NCI-H2029 treated with DMSO at 0.1 percent for 48 hours (cell line): ENCODE data around the gene LIMK1.
A peak's percentile ranks its signal among the peaks of the same experiment; 100 is the strongest.
"Not testable (repeated sequence)": the region's sequence is repeated elsewhere in the genome, so short reads cannot be mapped to it uniquely, and the experiment has no call there.

Source experiments
- DNase-seq: peaks from one replicate; lab custom pipeline; 2025; lab: John Stamatoyannopoulos, UW

LIMK1 gene

DNA sequence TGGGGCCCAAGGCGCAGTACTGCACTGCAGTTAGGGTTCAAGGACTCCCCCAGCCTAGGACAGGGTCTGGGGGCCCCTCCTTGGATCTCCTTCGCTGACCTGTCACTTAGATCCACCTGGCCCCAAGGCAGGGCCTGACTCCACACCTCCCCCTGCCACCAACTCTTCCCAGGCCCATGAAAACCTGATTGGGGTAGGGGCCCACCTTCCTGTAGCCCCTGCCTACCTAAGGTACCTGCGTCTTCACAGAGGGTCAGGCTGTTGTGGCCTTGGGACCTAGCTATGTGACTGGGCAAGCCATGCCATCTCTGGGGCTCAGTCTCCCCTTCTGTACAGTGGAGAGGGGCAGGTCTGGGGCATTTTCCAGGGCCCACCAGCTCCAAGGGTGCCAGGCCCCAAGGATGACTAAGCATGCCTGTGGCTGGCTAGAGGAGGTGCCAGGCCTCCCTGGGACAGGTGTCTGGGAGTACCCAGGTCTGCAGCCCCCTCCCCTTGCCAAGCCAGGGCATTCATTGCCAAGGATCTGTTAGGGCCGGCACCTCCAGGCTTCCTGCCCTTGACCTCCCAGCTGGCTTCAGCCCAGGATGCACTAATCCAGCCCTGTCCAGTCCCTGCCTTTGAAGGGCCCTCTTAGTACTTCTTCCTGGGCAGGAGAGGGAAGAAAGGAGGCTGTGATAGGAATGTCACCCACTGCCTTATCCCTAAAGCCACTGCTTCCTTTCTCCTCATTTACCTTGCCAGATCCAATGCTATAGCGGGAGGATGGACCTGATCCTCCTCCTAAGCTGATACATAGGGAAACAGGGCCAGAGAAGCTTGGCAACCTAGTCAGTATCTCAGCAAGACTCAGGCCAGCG, 1.3 kb downstream of the LIMK1 start:
- peak; percentile 27 for DNase-seq

DNA sequence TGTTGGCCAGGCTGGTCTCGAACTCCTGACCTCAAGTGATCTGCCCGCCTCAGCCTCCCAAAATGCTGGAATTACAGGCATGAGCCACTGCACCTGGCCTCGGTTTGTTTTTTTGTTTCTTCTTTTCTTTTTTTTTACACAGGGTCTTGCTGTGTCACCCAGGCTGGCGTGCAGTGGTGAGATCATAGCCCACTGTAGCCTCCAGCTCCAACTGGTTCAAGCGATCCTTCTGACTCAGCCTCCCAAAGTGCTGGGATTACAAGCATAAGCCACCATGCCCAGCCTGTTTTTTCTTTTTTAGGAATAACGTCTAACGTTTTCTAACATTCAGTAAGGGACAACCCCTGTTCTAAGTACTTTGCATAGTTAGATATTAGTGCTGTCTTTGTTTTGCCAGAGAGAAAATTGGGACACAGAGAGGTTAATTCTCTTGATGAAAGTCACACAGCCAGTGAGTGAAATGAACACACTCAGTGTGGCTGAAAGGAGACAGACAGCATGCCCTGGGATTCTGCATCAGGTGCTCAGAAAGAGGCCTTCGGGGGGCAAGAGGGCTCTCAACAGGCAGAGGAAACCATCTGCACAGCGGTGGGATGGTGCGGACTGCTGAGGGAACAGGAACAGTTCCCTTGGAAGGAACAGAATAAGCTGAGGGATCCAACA, 4.3 kb downstream of the LIMK1 start:
- DNase-seq = no peak

DNA sequence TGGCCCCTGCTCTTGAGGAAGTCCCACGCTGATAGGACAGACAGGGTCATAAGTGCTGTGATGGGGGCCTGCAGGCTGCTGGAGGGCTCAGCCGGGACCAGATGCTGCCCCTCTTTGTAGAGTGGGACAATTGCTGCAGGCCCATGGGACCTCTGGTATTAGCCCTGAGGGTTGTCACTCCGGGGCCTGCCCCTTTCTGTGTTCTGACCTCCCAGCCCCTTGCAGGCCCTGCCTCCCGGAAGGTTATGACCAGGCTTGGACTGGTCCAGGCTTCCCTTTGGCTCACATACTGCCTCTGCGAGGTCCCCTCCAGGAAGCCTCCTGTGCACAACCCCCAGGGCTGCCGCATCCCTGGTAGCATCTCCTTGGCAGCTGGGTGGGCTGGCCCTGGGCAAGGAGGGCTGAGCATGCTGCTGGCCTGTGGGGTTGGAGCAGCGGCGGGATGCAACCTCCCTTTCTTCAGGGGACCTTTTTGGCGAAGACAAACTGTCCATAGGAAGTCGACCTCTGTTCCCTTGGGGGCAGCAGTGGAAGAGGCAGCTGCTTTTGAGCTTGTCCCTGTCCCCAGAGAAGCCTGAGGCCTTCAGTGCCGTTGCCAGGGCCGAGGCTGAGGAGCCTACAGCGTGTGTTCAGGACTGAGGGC, 8.8 kb downstream of the LIMK1 start:
- DNase-seq = no peak

DNA sequence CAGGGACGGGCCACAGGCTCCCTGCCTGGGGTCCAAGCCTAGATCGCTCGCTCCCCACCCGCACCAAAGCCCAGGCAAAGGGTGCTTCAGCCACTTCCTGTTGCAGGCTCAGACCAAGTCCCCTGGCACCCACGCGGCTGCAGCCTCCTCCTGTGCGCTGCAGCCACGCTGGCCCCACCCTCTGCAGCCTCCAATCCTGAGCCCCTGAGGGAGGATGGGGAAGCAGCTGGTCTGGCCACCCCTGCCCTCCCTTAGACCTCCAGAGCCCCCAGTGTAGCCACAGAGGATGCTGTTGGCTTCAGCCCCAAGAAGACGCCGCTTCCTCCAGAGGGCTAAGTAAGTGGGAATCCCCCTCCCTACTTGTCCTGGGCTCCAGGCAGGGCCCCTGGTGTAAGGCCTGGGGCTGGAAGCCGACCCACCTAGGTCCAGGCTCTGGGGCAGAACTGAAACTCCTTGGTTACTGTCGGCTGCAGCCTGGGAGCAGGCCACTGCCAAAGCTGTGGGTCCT, 9.4 kb downstream of the LIMK1 start:
- no peak for DNase-seq

DNA sequence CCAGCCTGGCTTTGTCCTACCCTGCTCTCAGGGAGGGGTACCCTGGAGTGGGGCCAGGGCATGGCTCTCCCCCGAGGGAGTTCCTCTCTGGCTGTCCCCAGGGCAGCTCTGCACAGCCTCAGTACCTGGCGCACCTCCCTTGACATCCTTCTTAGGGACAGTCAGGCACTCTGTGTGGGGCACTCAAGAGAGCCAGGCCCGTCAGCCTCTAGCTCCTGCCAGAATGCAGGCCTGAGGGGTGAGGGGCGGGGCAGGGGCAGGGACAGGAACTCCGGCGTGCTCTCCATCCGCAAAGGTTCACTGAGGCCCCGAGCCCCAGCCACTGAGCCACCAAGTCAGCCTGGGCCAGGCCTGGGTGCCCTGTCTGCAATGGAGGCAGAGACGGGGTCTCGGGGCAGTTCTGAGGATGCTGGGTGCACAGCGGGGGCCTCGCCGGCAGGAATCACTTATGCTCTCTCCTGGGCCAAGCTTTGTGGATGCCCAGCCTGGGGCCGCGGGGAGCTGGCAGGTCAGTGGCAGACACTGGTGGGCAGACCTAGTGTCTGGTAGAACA, 10.1 kb downstream of the LIMK1 start:
- no peak for DNase-seq

DNA sequence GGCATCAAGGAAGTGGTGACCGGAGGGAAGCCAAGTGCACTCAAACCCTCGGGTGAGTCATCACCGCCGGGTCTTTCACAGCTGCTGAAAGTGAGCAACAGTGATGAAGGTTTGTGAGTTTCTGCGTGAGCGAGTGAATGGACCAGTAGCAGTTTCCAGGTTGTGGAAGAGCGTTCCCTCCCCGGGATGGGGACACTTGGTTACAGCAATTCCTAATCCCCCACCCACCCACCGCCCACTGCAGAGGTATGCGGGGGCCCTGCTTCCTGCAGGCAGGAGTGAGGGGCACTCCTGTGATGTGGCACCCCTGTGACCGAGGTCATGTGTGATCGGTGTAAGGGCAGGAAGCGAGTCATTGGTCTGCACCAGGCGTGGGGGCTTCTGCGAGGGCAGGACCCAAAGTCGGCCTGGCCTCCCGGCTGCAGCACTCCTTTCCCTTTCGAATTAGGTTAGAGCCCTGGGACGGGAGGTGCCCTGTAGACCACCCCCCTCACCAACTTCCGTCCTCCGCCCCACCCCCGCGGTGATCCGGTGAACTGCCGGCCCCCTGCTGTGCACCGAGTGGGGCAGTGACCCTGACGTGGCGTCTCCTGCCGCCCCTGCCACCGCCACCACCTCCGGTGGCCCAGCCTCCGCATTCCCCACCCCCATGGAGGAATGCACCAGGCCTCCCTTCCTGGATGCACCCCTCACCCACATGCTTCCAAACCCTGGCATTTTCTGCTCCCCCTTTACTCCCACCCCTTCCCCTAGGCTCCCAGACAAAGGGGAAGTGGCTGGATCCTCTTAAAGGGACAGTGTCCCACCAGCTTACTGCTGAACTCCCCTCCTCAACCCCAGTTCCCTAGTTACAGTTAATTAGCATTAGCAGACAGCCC, 10.9 kb downstream of the LIMK1 start:
- DNase-seq = peak; percentile 40

DNA sequence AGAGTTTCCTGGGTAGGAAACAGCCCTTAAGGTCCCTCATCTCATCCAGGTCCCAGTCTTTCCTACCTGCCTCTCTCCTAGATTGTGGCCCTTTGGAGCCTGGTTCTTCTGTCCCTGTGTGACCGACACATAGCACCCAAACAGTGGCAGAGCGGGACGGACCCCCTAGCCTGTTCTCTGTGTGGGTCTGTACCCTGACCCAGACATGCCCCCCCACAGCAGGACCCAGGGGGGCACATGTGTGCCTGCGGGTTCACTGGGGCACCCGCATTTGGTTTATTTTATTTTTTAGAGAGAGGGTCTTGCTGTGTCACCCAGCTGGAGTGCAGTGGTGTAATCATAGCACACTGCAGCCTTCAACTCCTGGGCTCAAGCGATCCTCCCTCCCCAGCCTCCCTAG, 11.5 kb downstream of the LIMK1 start:
- no peak for DNase-seq

DNA sequence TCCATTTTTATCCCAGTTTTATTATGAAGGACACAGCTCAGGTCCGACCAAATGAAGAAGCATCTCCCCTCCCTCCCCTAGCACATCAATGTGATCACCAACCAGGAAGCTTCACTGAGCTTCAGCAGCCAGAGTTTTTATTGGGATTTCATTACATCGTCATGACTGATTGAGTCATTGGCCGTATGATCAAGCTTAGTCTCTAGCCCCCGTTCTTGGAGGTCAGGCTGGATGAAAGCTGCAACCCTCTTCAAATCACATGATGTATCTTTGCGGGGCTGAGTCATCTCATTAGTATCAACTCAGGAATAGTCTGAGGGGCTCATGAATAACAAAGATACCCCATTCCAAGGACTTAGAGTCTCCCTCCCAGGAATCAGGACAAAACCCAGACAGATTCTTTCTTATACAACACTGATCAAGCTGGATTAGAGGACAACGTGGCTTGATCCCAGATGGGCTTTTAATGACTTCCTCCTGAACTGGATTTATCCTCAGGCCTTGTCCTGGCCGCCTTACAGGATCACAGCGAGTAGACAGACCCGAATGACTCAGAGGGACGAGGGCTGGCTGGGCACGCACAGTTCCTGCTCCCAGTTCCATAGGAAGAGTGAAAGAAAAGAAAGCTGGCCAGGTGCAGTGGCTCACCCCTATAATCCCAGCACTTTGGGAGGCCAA, 14.5 kb downstream of the LIMK1 start:
- DNase-seq = no peak

DNA sequence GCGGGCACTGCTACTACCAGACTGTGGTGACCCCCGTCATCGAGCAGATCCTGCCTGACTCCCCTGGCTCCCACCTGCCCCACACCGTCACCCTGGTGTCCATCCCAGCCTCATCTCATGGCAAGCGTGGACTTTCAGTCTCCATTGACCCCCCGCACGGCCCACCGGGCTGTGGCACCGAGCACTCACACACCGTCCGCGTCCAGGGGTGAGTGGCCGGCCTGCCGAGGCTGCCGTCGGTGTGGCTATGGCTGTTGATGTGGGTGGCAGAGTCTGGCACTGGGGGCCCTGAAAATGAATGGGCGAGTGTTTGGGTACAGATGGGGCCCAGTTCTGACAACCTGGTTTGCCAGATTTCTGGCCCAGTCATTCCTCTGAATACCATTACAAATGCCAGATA, 15.4 kb downstream of the LIMK1 start:
- no peak for DNase-seq

DNA sequence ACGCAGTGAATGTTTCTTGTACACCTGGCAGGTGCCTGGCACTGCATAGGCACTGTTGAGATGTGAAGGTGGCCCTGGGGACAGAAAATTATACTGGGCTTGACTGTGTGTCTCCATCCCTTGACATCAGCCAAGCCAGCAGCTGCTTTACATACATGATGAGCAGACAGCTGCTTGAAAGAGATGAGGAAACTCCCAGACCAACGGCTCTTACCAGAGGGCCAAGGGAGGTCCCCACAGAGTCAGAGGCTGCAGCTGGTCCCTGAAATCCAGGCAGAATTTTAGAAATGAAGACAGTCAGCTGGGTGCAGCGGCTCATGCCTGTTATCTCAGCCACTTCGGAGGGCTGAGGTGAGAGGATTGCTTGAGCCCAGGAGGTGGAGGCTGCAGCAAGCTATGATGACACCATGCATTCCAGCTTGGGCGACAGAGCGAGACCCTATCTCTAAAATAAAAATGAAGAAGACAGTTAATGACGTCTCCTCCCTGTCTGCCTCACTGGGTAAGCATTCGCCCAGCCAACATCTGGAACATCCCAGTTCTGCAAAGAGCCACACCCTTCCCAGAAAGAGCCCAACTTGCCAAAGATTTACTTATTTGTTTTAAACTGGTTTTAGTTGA, 17.6 kb downstream of the LIMK1 start:
- DNase-seq = no peak

DNA sequence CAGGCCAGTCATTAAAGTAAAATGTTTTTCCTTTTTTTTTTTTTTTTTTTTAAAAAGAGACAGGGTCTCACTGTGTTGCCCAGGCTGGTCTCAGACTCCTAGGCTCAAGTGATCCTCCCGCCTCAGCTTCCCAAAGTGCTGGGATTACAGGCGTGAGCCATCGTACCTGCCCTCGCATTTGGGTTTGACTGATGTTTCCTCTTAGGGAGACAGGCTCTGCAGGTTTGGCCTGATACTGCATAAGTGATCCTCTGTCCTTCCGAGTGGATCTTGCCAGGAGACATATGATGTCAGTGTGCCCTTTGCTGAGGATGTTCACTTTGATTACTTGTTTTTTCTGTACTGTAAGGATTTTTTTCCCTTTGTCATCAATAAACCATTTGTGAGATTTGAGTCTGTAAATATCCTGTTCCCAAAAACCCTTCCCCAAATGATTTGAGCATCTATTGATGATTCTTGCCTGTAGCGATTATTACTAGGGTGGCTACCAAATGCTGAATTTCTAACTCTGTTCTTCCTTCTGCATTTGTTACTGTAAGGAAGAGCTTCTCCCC, 19.7 kb downstream of the LIMK1 start:
- no peak for DNase-seq

DNA sequence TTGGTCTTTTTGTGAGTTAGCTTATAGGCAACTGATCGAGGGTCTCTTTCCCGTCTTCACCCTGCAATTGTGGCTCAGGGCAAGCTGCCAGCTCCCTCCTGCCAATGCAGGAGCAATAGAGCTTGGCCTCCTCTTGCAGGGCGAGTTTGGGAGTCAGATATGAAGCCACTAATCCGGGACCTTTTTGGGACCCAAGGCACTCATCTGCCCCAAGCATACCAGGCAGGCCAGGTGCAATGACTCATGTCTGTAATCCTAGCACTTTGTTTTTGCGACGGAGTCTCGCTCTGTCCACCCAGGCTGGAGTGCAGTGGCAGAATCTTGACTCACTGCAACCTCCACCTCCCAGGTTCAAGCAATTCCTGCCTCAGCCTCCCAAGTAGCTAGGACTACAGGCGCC, 21.1 kb downstream of the LIMK1 start:
- DNase-seq = no peak

DNA sequence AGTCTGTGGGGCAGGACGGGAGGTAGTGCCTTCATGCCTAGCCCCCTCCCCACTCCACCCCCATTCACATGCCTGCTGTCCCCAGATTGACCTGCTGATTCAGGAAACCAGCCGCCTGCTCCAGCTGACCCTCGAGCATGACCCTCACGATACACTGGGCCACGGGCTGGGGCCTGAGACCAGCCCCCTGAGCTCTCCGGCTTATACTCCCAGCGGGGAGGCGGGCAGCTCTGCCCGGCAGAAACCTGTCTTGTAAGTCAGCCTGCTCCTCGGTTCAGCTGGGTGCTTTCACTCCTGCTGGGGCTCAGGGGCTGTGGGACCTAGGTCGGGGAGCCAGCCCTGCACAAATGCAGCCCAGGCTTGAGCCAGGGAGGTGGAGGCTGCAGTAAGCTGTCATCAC, 22.4 kb downstream of the LIMK1 start:
- no peak for DNase-seq

DNA sequence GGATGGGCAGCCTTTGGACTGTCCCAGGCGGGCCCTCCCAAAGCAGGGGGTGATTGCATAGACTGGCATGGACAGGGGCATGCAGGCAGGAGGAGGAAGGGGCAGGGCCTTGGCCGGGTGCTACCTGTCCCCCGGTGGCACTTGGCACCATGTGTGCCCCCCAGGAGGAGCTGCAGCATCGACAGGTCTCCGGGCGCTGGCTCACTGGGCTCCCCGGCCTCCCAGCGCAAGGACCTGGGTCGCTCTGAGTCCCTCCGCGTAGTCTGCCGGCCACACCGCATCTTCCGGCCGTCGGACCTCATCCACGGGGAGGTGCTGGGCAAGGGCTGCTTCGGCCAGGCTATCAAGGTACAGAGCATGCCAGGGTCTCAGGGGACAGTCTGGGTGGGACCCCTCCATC, 23.2 kb downstream of the LIMK1 start:
- no peak for DNase-seq

DNA sequence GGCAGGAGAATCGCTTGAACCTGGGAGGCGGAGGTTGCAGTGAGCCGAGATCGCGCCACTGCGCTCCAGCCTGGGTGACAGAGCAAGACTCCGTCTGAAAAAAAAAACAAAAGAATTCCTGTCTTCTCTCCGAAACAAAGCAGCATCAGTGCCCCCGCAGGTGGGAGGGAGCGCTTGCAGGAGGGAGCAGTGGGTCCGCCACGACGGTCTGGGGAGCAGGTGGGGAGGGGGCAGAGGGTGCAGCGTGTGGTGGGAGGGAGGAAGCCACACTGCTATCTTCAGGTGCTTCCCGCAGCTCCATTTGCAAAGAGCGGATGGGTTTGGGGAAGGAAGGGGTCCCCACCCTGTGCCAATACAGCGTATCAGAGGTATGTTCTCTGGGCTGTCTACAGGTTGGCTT, 31.7 kb downstream of the LIMK1 start:
- no peak for DNase-seq

DNA sequence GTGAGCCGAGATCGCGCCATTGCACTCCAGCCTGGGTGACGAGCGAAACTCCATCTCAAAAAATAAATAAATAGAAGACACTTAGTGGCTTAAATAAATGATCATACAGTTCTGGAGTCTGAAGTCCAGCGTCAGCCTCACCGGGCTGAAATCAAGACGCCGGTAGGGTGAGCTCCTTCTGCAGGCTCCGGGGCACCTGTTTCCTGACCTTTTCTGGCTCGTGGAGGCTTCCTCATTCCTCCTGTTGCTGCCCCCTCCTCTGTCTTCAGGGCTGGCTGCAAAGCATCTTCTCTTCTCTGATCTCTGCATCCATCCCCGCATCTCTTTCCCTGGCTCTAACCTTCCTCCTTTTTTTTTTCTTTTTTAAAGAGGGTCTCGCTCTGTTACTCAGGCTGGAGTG, 32.8 kb downstream of the LIMK1 start:
- DNase-seq = no peak

DNA sequence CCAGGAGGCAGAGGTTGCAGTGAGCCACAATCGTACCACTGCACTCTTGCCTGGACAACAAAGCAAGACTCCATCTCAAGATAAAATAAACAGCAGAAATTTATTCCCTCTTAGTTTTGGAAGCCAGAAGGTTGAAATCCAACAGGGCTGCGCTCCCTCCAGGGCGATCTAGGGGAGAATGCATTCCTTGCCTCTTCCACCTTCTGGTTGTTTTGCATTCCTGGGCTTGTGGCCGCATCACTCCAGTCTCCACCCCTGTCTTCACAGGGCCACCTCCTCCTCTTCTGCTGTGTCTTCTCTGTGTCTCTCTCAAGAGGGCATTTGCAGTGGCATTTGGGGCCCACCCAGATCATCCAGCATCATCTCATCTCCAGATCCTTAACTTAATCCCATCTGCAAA, 36.2 kb downstream of the LIMK1 start:
- no peak for DNase-seq

DNA sequence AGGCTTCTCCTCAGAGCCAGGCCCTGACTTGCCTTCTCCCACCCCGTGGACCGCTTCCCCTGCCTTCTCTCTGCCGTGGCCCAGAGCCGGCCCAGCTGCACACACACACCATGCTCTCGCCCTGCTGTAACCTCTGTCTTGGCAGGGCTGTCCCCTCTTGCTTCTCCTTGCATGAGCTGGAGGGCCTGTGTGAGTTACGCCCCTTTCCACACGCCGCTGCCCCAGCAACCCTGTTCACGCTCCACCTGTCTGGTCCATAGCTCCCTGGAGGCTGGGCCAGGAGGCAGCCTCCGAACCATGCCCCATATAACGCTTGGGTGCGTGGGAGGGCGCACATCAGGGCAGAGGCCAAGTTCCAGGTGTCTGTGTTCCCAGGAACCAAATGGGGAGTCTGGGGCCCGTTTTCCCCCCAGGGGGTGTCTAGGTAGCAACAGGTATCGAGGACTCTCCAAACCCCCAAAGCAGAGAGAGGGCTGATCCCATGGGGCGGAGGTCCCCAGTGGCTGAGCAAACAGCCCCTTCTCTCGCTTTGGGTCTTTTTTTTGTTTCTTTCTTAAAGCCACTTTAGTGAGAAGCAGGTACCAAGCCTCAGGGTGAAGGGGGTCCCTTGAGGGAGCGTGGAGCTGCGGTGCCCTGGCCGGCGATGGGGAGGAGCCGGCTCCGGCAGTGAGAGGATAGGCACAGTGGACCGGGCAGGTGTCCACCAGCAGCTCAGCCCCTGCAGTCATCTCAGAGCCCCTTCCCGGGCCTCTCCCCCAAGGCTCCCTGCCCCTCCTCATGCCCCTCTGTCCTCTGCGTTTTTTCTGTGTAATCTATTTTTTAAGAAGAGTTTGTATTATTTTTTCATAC, 38.0 kb downstream of the LIMK1 start:
- DNase-seq = no peak

DNA sequence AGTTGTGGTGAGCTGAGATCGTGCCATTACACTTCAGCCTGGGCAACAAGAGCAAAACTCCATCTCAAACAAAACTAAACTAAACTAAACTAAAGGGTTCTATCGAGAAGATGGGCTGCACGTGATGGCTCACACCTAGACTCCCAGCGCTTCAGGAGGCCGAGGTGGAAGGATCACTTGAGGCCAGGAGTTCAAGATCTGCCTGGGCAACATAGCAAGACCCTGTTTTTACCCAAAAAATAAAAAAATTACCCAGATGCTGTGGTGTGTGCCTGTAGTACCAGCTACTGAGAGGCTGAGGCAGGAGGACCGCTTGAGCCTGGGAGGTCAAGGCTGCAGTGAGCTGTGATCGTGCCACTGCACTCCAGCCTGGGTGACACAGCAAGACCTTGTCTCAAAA, 40.3 kb downstream of the LIMK1 start:
- not testable (repeated sequence) for DNase-seq
